ENCODE results near the gene KRTAP5-9.

KRTAP5-9 gene

DNA sequence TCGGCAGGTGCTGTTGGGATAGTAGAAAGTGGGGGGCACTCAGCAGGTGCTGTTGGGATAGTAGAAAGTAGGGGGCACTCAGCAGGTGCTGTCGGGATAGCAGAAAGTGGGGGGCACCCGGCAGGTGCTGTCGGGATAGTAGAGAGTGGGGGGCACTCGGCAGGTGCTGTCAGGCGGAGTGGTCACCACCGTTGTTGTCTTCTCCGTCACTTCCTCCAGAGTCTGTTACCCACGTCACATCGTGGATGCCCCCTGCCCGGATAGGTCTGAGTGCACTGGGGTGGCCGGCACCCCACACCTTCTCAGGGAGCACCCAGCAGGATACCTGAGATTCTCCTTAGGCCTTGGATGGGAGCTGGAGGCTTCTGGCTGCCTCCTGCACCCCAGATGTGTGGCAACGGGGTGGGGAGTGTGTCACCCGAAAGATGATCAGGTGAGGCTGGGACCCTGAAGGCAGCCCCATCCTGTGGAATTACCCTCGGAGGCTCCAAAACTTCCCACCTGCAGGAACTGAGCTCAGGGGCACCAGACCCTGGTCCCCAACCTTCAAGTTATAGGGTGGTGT lies 45.3 kb upstream of the KRTAP5-9 start:
- TF ChIP-seq, protein P1, sequence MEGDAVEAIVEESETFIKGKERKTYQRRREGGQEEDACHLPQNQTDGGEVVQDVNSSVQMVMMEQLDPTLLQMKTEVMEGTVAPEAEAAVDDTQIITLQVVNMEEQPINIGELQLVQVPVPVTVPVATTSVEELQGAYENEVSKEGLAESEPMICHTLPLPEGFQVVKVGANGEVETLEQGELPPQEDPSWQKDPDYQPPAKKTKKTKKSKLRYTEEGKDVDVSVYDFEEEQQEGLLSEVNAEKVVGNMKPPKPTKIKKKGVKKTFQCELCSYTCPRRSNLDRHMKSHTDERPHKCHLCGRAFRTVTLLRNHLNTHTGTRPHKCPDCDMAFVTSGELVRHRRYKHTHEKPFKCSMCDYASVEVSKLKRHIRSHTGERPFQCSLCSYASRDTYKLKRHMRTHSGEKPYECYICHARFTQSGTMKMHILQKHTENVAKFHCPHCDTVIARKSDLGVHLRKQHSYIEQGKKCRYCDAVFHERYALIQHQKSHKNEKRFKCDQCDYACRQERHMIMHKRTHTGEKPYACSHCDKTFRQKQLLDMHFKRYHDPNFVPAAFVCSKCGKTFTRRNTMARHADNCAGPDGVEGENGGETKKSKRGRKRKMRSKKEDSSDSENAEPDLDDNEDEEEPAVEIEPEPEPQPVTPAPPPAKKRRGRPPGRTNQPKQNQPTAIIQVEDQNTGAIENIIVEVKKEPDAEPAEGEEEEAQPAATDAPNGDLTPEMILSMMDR (IDR thresholded peaks at IDR 0.05; ENCODE audit: low read depth, low read length, missing control alignments), result no peak
- no peak for DNase-seq (ENCODE audit: extremely low read depth, low read depth)
- no peak overlapping the region for H3K4me3 ChIP-seq (replicated peaks; ENCODE audit: low read depth, low read length)

DNA sequence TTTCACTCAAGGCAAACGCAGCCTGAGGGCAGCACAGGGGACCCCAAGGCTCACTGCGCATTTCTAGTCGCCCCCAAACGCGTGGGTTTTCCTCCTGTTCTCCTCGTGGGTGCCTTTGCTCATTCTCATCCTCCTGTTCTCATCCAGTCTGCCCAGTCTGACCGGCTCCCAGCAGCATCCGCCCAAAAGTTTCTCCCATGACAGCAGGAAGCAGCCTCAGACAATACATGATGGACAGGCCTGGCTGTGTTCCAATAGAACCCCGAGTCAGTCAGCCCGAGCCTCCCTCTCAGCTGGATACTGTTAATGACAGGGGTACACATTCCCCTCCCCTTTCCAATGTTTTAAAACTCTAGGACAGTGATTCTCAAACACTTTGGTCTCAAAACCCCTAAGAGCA lies 43.7 kb upstream of the KRTAP5-9 start:
- DNase-seq (ENCODE audit: extremely low read depth, low read depth), result no peak
- TF ChIP-seq, protein P1 (IDR thresholded peaks at IDR 0.05; ENCODE audit: low read depth, low read length, missing control alignments), result no peak
- no peak overlapping the region for H3K4me3 ChIP-seq (replicated peaks; ENCODE audit: low read depth, low read length)

DNA sequence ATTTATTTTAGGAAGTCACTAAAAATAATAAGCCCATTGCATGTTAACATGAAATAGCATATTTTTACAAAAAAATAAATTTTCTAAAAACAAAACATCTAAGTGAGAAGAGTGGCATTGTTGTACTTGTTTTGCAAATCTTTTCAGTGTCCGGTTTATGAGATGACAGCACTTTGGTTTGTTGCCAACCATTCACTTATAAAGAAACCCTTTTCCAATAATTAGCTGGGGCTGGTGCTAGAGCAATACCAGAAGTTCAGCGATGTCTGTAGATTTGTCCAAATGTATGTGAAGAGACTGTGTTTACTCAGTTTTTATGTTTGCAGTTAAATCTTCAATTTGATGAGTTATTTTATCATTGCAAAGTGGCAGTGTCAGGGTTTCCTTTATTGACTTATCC lies 43.2 kb upstream of the KRTAP5-9 start:
- TF ChIP-seq, protein P1 (IDR thresholded peaks at IDR 0.05; ENCODE audit: low read depth, low read length, missing control alignments), result no peak
- H3K4me3 ChIP-seq (replicated peaks; ENCODE audit: low read depth, low read length), result no peak overlapping the region
- no peak for DNase-seq (ENCODE audit: extremely low read depth, low read depth)

DNA sequence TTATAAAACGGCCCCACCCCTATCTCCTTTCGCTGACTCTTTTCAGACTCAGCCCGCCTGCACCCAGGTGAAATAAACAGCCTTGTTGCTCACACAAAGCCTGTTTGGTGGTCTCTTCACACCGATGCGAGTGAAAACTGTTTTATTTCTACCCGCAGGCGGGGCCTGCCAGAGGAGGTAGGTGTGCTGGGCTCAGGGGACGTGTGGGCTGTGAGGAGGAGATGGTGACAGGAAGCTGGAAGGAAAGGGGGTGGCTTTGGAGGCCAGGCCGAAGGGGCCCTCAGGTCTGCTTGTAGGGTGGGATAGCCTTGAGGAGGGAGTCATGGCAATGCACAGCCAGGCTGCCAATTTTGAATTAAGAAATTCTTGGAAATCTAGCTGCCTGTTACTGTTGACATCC lies 42.4 kb upstream of the KRTAP5-9 start:
- no peak overlapping the region for H3K4me3 ChIP-seq (replicated peaks; ENCODE audit: low read depth, low read length)
- DNase-seq (ENCODE audit: extremely low read depth, low read depth), result no peak
- TF ChIP-seq, protein P1 (IDR thresholded peaks at IDR 0.05; ENCODE audit: low read depth, low read length, missing control alignments), result no peak

DNA sequence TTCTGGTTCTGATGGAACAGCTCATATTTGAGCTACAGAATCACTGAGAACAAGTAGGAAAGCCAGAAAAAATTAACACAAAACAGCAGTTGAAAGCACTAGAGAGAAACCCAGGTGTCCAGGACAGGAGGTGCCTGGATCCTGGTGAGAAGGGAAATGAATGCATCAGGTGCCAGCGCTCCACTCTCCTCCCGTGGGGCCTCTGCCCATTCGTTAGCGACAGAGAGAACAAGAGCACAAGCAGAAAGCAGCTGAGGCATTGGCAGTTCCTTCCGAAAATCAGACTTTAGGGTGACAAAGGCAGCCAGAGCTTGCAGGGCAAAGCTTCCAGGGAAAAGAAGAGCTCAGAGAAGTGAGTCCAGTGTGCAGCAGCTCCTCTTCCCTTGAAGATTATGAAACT lies 41.1 kb upstream of the KRTAP5-9 start:
- no peak overlapping the region for H3K4me3 ChIP-seq (replicated peaks; ENCODE audit: low read depth, low read length)
- TF ChIP-seq, protein P1 (IDR thresholded peaks at IDR 0.05; ENCODE audit: low read depth, low read length, missing control alignments), result no peak
- no peak for DNase-seq (ENCODE audit: extremely low read depth, low read depth)

DNA sequence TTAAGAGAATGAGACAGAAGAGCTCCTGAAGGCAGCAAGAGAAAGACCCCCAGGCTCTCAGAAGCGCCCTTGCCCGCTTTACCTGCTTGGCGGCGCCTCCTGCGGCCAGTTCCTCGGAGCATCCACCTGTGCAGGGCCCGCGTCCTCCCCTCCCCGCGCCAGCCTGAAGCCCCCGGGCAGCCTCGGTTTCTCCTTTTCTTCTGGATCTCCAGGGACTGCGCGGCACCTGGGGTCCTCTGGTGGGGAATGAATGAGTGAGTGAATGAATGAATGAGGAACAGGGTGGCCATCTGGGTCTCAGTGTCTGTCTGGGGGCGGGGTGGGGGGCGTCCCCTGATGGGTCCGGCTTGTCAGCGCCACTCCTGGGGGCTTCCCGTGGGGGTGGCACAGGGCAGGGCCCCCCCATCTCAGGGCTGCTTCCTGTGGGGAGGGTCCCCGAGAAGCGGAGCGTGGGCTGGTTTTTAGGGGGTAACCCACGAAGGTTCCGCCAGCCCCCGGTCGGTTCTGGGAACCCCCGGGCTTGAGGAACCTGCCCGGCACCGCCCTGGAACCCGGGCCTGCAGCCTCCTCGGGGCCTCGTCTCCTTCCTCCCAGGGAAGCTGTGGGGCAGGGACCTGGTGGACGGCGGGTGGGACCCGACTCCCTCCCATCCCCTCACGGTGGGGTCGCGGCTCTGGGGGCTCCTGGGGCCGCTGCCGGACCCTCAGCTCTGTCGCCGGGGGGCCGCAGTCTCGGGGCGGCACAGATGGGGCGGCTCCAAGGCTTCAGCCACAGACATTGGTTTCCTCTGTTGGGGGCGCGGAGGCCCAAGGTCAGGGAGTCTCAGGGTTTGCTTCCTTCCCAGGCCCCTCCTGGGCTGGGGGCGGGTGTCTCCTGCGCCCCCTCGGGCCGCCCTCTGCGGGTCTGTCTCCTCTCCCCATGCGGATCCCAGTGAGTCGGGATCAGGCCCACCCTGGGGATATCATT lies 29.4 kb upstream of the KRTAP5-9 start:
- no peak overlapping the region for H3K4me3 ChIP-seq (replicated peaks; ENCODE audit: low read depth, low read length)
- DNase-seq (ENCODE audit: extremely low read depth, low read depth), result no peak
- TF ChIP-seq, protein P1 (IDR thresholded peaks at IDR 0.05; ENCODE audit: low read depth, low read length, missing control alignments), result no peak

All from HFF-Myc (cell line).